Measurements from ENCODE around the gene IVNS1ABP. TPM values are rescaled to one million over a fixed set of nuclear protein-coding genes. Genes with fewer than 3 reads are reported as not detected.

Gene IVNS1ABP
- total RNA-seq, 4 donors from 2014 or later, result 19.8 to 51.2 (median 30.5) TPM

- DNase-seq (ENCODE audit: extremely low spot score), result no peak
- Histone ChIP-seq H3K36me3 (no peaks in the 10 kb centered on the region), H3K27ac (replicated peaks in 1 of 4) (no peak overlapping the region), H3K4me3 (no peak overlapping the region), H3K4me1 (no peaks in the 10 kb centered on the region), H3K27me3 (no peaks in the 10 kb centered on the region), H3K9me3 (no peaks in the 10 kb centered on the region)
- WGBS, result 96% methylated on average over 4 of the region's 4 CpGs
- no peak for TF ChIP-seq POLR2AphosphoS5 (IDR thresholded peaks at IDR 0.05)
- TF ChIP-seq CTCF (IDR thresholded peaks at IDR 0.05), result no peak
- TF ChIP-seq EP300 (IDR thresholded peaks at IDR 0.05), result no peak
- TF ChIP-seq POLR2A (IDR thresholded peaks at IDR 0.05; ENCODE audit: low read depth), result no peak
- intact Hi-C loops (cut with DNase I), result no loop called here
Measured at GRCh38 chr1:185250063-185250462, 67.0 kb downstream of the IVNS1ABP start.

- intact Hi-C loops (cut with DNase I), result no loop called here
- Histone ChIP-seq H3K4me1 (no peaks in the 10 kb centered on the region), H3K4me3 (no peak overlapping the region), H3K27ac (replicated peaks in 1 of 4) (no peak overlapping the region), H3K27me3 (no peaks in the 10 kb centered on the region), H3K36me3 (no peaks in the 10 kb centered on the region), H3K9me3 (no peaks in the 10 kb centered on the region)
- DNase-seq (ENCODE audit: extremely low spot score), result no peak
- WGBS, result 63% methylated on average over 2 of the region's 2 CpGs
- no peak for TF ChIP-seq EP300 (IDR thresholded peaks at IDR 0.05)
- no peak for TF ChIP-seq POLR2AphosphoS5 (IDR thresholded peaks at IDR 0.05)
- TF ChIP-seq CTCF (IDR thresholded peaks at IDR 0.05), result no peak
- TF ChIP-seq POLR2A (IDR thresholded peaks at IDR 0.05; ENCODE audit: low read depth), result no peak
Measured at GRCh38 chr1:185249563-185249962, 67.5 kb downstream of the IVNS1ABP start.

Small RNA genes lying within 50 kb of the gene (small RNA-seq; reads per million reads assigned to genes)
- 0 reads per million in 3 donors for gene RF00019

Other genes starting within 250 kb of the IVNS1ABP start
- gene TRMT1L, start 160.3 kb downstream of the IVNS1ABP start, total RNA-seq, result 10 to 100 TPM; 11.9 to 16.6 (median 15.3) TPM
- 1 to 10 TPM; 5.8 to 9.6 (median 6.3) TPM for gene SWT1, start 160.1 kb downstream of the IVNS1ABP start, total RNA-seq